Activated CD8-positive, alpha-beta memory T cell treated with anti-CD3 and anti-CD28 coated beads, Interleukin-2, amount 50 U/mL, for 1 hour (primary cell): ENCODE results near the gene DENND1C.

ENCODE experiments used
- DNase-seq: peaks from one replicate; pipeline ENCODE4 v3.0.0-alpha.2; 2020; ENCODE audit errors: extremely low read depth

Gene DENND1C

DNA sequence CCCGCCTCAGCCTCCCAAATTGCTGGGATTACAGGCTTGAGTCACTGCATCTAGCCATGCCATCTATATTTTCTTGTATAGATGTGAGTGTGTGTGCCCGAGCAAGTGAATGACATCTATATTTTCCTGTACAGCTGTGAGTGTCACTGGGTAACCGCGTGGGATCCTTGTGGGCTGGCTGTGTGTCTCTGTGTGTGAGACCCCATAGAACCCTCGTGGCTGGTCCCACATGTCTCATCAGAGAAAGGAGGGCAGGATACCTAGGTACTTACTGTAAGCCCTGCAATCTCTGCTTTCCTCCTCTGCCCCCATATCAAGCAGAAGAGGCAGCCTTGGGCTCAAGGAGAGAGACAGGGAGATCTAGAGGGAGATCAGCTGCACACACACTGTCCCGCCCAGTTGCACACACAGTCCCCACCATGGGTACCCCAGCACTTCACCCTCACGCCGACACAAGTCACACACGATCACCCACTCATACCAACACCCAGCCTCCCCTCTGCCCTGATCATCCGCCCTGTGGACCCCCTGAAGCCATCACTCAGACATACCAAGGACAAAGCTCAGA lies 655 bp downstream of the DENND1C start:
- no peak for DNase-seq

GRCh38 chr19:6479836-6480398 lies 1.7 kb downstream of the DENND1C start:
- DNase-seq, result no peak

DNA sequence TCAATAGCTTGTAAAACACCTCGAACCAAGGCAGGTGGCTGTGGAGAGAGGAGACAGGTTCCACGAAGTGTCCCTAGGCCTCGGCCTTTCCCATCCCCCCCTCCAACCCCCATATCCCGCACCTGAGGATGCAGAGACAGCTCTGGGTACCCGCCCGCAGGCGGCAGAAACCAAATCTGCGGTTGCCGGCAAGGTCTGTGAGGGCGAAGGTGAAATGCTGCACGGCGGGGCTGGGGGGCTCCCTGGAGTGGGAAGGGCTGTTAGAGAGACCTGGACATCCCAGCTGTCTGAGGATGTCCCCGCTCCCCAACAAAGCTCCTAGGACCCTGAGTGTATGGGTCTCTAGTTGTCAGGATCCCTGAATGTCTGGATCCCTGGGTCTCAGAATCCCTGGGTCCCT lies 2.8 kb downstream of the DENND1C start:
- no peak for DNase-seq

GRCh38 chr19:6476896-6477431 lies 4.6 kb downstream of the DENND1C start:
- DNase-seq, result no peak

DNA sequence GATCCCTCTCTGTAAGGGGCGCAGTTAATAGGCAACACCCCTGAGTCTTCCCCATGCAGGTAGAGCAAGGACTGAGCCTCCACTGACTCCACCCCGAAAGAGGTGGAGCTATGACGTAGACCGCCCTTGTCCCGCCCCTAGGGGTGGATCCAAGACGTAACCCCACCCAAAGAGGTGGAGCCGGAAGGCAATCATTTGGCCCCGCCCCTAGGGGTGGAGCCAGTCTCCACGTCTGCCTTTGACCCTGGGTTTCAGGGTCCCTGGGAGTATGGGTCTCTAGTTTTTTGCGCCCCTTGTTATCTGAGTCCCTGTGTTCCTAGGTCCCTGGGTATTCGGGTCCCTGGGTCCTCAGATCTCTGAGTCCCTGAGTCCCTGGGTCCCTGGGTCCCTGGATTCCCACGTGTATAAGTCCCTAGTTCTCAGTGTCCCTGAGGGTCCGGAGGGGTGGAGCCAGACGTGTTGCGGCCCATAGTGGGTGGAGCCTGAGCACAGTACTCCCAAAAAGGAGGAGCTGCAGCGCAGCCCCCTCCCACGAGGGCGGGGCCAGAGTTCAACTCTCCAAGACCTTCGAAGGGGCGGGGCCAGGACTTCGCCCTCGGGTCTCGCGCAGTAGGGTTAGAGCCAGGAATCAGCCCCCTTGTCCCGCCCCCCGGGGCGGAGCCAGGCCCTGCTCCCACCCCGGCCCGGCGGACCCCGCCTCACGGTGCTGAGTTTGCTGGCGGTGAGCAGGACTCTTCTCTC lies 5.3 kb downstream of the DENND1C start:
- DNase-seq, result peak; percentile 18

- no peak for DNase-seq
Measured at GRCh38 chr19:6475321-6476108, 6.1 kb downstream of the DENND1C start.

DNA sequence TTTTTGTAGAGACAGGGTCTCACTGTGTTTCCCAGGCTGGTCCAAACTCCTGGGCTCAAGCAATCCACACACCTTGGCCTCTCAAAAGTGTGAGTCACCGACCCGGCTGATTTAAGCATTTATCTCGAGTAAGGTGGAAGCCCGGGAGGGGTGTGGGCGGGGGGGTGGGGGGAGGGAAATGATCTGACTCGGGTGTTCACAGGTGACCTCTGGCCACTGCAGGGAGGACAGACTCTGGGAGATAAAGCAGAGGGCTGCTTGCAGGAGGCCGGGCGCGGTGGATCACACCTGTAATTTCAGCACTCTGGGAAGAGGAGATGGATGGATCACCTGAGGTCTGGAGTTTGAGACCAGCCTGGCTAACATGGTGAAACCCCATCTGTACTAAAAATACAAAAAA lies 7.9 kb downstream of the DENND1C start:
- DNase-seq, result no peak

DNA sequence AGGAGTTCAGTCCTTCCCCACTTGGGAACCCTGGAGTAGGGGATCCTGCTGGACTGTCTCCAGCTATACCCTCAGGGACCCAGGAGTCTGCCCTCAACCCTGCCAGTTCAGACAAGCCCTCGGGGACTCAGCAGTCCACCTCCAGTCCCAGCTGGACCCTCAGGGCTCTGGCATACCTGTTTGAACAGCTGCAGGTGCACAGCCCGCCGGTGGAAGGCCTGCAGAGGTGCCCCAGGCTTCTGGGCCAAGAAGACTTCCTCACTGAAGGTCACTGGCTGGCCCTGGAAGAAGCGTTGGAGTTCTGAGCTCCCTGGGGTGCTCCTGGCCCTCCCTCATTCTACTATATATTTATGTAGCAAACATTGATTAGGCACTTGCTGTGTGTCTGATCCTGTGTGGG lies 8.9 kb downstream of the DENND1C start:
- no peak for DNase-seq

GRCh38 chr19:6471076-6471475 lies 10.5 kb downstream of the DENND1C start:
- no peak for DNase-seq

GRCh38 chr19:6470173-6470572 lies 11.4 kb downstream of the DENND1C start:
- no peak for DNase-seq

GRCh38 chr19:6467384-6467783 lies 14.2 kb downstream of the DENND1C start:
- DNase-seq, result no peak

DNA sequence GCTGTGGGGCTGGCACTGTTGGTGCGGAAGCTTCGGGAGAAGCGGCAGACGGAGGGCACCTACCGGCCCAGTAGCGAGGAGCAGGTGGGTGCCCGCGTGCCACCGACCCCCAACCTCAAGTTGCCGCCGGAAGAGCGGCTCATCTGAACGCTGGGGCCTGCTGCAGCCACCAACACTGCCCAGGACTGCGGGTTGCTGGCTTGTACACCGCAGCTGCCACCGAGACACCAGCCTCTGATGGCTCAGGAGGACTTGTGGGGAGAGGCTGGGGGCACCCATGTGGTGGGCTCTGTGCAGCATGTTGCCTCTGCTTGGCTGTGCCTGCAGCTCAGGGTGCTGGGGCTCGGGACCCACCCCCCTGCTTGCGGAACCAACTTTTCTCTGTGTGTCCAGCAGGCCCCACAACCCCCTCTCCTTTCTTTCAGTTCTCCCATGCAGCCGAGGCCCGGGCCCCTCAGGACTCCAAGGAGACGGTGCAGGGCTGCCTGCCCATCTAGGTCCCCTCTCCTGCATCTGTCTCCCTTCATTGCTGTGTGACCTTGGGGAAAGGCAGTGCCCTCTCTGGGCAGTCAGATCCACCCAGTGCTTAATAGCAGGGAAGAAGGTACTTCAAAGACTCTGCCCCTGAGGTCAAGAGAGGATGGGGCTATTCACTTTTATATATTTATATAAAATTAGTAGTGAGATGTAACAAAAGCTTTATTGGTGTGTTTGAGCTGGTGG lies 14.9 kb downstream of the DENND1C start:
- DNase-seq, result no peak

GRCh38 chr19:6465663-6466062 lies 15.9 kb downstream of the DENND1C start:
- no peak for DNase-seq

DNA sequence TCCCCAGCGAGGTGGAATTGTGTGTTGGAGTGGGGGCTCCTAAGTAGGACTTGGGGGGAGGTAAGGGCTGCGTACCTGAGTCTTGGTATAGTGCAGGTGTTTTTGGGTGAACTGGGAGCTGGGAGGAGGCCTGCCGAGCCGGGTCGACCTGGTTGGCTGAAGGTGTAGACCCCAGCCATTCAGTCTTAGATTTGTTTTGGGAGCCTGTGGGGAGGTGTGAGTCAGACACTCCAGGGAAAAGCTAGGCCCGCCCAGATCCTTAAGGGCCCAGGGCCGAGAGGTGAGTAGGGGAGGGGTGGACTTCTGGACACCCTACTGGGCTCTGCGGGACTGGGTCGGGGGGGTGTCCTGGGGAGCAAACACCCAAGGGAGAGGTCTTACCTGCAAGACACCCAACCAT lies 16.6 kb downstream of the DENND1C start:
- DNase-seq, result no peak

DNA sequence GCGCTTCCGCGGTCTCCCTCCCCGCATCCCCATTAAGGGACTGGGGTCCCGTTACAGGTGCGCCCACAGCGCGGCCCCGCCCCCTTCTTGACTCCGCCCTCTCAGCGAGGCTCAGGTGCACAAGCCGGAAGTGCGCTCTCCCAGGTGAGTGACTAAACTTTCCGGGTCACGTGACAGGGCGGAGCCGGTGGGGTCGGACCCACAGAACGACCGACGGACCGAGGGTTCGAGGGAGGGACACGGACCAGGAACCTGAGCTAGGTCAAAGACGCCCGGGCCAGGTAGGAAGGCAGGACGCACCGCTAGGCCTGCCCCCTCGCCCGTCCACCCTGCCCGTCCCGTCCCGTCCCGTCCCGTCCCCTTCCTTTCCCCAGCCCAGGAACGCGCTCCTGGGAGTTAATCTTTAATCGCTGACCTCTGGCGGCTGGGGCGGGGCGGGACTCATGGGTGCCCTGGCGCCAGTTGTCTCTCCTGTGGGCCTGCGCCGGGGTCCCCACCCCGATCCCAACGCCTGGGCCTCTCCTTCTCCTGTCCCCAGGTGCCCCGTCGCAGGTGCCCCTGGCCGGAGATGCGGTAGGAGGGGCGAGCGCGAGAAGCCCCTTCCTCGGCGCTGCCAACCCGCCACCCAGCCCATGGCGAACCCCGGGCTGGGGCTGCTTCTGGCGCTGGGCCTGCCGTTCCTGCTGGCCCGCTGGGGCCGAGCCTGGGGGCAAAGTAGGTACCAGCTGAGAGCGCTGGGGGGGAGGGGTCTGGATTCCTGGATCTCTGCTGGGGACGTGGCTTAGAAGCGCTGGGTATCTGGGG lies 17.3 kb downstream of the DENND1C start, which contains the start of gene CRB3:
TSS of gene CRB3 (plus strand) at position 202 of the 804 bp plus-strand sequence. CDS start at position 633, 431 bp downstream.
- DNase-seq, result peak; percentile 35

DNA sequence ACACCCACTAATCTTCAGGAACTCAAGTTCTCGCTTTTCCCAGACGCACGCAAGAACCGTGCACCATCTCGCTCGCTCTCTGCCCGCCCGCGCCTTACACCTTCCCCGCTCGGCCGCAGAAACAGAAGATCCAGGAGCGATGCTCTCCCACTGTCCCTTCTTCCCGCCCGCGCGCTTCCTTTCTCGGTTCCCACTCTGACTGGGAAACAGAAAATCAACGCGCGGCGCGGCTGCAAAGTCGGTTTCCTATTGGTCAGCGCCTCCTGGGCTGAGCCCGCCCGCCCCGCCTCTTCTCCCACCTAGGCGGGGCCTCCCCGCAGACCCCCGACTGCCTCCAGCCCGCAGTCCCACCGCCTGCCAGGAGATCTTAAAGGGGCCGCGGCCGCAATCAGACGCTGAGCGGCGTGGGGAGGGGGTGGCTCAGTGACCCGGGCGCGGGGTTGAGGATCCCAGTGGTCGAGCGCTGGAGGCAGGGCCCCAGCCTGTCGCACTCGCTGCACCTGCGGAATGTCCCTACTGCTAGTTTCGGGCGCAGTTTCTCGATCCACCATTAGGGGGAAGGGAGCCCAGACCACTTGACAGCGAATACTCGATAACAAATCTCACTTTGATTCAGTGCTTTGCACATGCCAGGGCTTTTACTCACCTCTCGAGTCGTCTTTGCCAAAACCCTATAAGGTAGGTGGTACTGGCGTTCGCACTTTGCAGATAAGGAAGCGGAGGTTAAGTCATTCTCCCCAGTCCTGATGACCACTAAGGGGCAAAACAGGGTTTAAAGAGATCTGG lies 21.3 kb downstream of the DENND1C start:
- DNase-seq, result peak; percentile 91

DNA sequence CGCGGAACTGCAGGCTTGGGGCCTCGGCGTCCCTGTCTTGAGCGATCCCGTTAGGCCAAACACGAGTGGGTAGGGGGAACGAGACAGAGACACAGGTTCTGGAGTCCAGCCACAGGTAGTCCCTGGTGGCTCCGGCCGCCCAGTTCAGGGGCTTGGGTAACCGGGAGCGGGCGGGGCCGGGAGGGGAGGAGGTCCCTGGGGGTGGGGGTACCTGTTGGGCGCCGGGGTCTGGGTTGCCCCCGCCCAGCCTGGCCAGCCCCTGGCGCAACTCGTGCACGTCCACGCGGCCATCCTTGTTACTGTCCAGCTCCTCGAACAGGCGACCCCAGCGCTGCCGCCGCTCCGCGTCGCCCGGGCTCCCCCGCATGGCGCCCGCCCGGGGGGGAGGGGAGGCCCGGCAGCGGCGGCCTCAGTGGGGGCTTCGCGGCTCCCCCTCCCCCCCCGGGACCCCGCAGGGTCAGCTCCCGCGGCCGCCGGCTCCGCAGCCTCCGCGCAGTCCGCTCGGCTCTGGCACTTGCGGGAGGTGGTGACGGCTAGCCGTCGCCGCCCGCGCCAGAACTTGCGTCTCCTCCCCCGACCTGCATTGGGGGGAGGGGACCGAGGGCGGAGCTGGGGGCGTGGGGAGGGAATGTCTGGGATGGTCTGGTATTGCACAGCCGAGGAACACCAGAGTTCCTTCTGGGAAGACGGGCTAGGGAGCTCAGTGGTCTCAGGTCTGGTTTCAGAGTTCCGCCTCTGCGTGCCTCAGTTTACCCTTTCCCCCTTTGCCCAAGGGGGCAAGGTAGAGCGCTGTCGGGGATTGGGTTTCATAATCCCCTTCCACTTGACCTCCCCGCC lies 22.1 kb downstream of the DENND1C start, which contains the start of gene SLC25A23:
TSS of gene SLC25A23 (minus strand) at position 531 of the 837 bp plus-strand sequence. CDS start at position 367, 164 bp downstream.
- no peak for DNase-seq

DNA sequence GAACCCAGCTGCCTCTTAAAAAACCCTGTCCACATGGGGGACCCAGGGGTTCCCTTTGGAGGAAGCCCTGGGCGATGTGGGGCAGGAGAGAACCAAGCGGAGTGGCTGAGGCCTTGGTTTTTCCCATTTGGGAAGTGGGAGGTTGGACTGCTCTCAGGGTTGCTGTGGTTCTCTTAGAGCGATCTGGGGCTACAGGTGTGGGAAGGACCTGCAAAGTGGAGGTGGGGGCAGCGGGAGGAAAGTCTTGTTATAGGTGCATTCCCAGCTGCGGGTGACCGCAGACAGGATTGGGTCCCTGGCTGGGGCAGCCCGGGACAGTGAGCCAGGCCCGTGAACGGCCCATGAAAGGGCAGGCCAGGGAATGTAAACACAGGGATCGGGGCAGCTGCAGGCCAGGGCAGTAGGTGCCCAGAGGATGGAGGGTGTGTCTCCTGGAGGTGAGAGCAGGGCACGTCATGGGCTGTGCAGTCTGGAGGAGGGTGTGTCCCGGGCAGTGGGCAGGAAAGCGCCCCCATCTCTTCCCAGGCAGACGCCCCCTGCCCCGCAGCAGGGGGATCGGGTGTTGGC lies 22.8 kb downstream of the DENND1C start:
- DNase-seq, result no peak
